Subcutaneous abdominal adipose tissue (tissue), 5 donors: ENCODE data around the gene TOPBP1.

Experiments
- H3K27ac ChIP-seq: one replicate; pipeline ENCODE4 v1.7.0; 2013; ENCODE audit warnings: low read depth, mild to moderate bottlenecking, inconsistent platforms, low read length, moderate library complexity
- H3K27me3 ChIP-seq, 5 donors: one replicate each; pipeline ENCODE4 v1.7.0; 2013; ENCODE audit warnings: low read length in 5 of 5, inconsistent platforms in 1 of 5; ENCODE audit not compliant: control insufficient read depth in 5 of 5, insufficient read depth in 4 of 5
- H3K36me3 ChIP-seq, 5 donors: one replicate each; pipeline ENCODE4 v1.7.0; 2013; ENCODE audit warnings: low read length in 5 of 5; ENCODE audit not compliant: control insufficient read depth in 5 of 5, insufficient read depth in 5 of 5
- H3K4me1 ChIP-seq, 5 donors: one replicate each; pipeline ENCODE4 v1.7.0; 2013; ENCODE audit warnings: low read length in 5 of 5, mild to moderate bottlenecking in 3 of 5, moderate library complexity in 1 of 5; ENCODE audit not compliant: control insufficient read depth in 5 of 5, insufficient read depth in 5 of 5
- H3K4me3 ChIP-seq, 5 donors: one replicate each; pipeline ENCODE4 v1.7.0; 2013; ENCODE audit warnings: low read length in 5 of 5, low read depth in 1 of 5
- H3K9ac ChIP-seq, 5 donors: one replicate each; pipeline ENCODE4 v1.7.0; 2013; ENCODE audit warnings: low read length in 5 of 5, mild to moderate bottlenecking in 4 of 5, moderate library complexity in 3 of 5
- H3K9me3 ChIP-seq, 5 donors: one replicate each; pipeline ENCODE4 v1.7.0; 2013; ENCODE audit warnings: low read length in 5 of 5; ENCODE audit not compliant: control insufficient read depth in 5 of 5
- donor health status: healthy.
- donor health status: healthy.
- donor health status: healthy.
- donor health status: healthy.
- donor health status: healthy.

TOPBP1 gene

GRCh38 chr3:133592843-133593242, 68.9 kb downstream of the TOPBP1 start:
- Histone ChIP-seq H3K4me3 (no peak overlapping the region), H3K27ac (no peak overlapping the region), H3K9me3 (no peaks in the 10 kb centered on the region), H3K4me1 (peaks cover 0 to 10% (median 0%) of the 10 kb centered on the region in 5 donors), H3K36me3 (peaks cover 14 to 20% (median 15%) of the 10 kb centered on the region in 5 donors), H3K9ac (no peak overlapping the region), H3K27me3 (no peaks in the 10 kb centered on the region)

- Histone ChIP-seq H3K9me3 (no peaks in the 10 kb centered on the region), H3K27ac (peak overlapping the region; percentile 69), H3K9ac (peak overlapping the region in 1 of 5 donors; percentile 35), H3K4me3 (no peak overlapping the region), H3K4me1 (peaks cover 0 to 6% (median 0%) of the 10 kb centered on the region in 5 donors), H3K36me3 (peaks cover 30 to 35% (median 30%) of the 10 kb centered on the region in 5 donors), H3K27me3 (no peaks in the 10 kb centered on the region)
These were observed 70.4 kb downstream of the TOPBP1 start for GRCh38 chr3:133591271-133591742.

GRCh38 chr3:133589503-133589902, 72.2 kb downstream of the TOPBP1 start:
- Histone ChIP-seq H3K4me1 (peaks cover 0 to 6% (median 0%) of the 10 kb centered on the region in 5 donors), H3K9me3 (no peaks in the 10 kb centered on the region), H3K36me3 (peaks cover 36 to 53% (median 46%) of the 10 kb centered on the region in 5 donors), H3K4me3 (no peak overlapping the region), H3K27ac (no peak overlapping the region), H3K9ac (peak overlapping the region in 1 of 5 donors; percentile 40), H3K27me3 (no peaks in the 10 kb centered on the region)

GRCh38 chr3:133588784-133589465, 72.8 kb downstream of the TOPBP1 start:
- Histone ChIP-seq H3K9ac (no peak overlapping the region), H3K4me3 (no peak overlapping the region), H3K36me3 (peaks cover 42 to 59% (median 51%) of the 10 kb centered on the region in 5 donors), H3K9me3 (no peaks in the 10 kb centered on the region), H3K4me1 (peaks cover 0 to 6% (median 0%) of the 10 kb centered on the region in 5 donors), H3K27ac (no peak overlapping the region), H3K27me3 (no peaks in the 10 kb centered on the region)

GRCh38 chr3:133588035-133588434, 73.7 kb downstream of the TOPBP1 start:
- Histone ChIP-seq H3K27me3 (no peaks in the 10 kb centered on the region), H3K9ac (no peak overlapping the region), H3K36me3 (peaks cover 47 to 67% (median 60%) of the 10 kb centered on the region in 5 donors), H3K4me1 (peaks cover 0 to 6% (median 2%) of the 10 kb centered on the region in 5 donors), H3K9me3 (no peaks in the 10 kb centered on the region), H3K27ac (peak overlapping the region; percentile 73), H3K4me3 (no peak overlapping the region)

GRCh38 chr3:133583396-133583795, 78.3 kb downstream of the TOPBP1 start:
- H3K36me3 ChIP-seq, result peaks cover 59 to 87% (median 74%) of the 10 kb centered on the region in 5 donors
- H3K9ac ChIP-seq, result no peak overlapping the region
- H3K9me3 ChIP-seq, result no peaks in the 10 kb centered on the region
- H3K27ac ChIP-seq, result no peak overlapping the region
- H3K4me3 ChIP-seq, result no peak overlapping the region
- H3K27me3 ChIP-seq, result no peaks in the 10 kb centered on the region
- H3K4me1 ChIP-seq, result peaks cover 3 to 21% (median 11%) of the 10 kb centered on the region in 5 donors

GRCh38 chr3:133578548-133579191, 83.1 kb downstream of the TOPBP1 start:
- no peaks in the 10 kb centered on the region for H3K27me3 ChIP-seq
- no peaks in the 10 kb centered on the region for H3K9me3 ChIP-seq
- H3K36me3 ChIP-seq, result peaks cover 36 to 62% (median 43%) of the 10 kb centered on the region in 5 donors
- peak overlapping the region in 2 of 5 donors; percentile 30 to 51 for H3K9ac ChIP-seq
- peak overlapping the region in 2 of 5 donors; percentile 10 to 17 for H3K4me3 ChIP-seq
- peaks cover 5 to 53% (median 42%) of the 10 kb centered on the region in 5 donors for H3K4me1 ChIP-seq
- H3K27ac ChIP-seq, result peak overlapping the region; percentile 57

- Histone ChIP-seq H3K4me3 (peak overlapping the region; percentile 3 to 92 (median 87)), H3K27ac (peak overlapping the region; percentile 95), H3K27me3 (no peaks in the 10 kb centered on the region), H3K9ac (peak overlapping the region in 4 of 5 donors; percentile 91 to 99 (median 96)), H3K4me1 (peaks cover 10 to 59% (median 47%) of the 10 kb centered on the region in 5 donors), H3K36me3 (peaks cover 22 to 38% (median 25%) of the 10 kb centered on the region in 5 donors), H3K9me3 (no peaks in the 10 kb centered on the region)
These were observed 85.6 kb downstream of the TOPBP1 start for GRCh38 chr3:133576169-133576568.

- H3K4me3 ChIP-seq, result peak overlapping the region; percentile 82 to 92 (median 87)
- peak overlapping the region; percentile 95 for H3K27ac ChIP-seq
- H3K9ac ChIP-seq, result peak overlapping the region; percentile 56 to 99 (median 93)
- H3K9me3 ChIP-seq, result no peaks in the 10 kb centered on the region
- peaks cover 22 to 35% (median 24%) of the 10 kb centered on the region in 5 donors for H3K36me3 ChIP-seq
- H3K27me3 ChIP-seq, result no peaks in the 10 kb centered on the region
- H3K4me1 ChIP-seq, result peaks cover 10 to 59% (median 50%) of the 10 kb centered on the region in 5 donors
These were observed 86.7 kb downstream of the TOPBP1 start for GRCh38 chr3:133575086-133575485.
